GM08714 (cell line): ENCODE measurements around the gene C1QA.

Experiments used
- H3K4me3 ChIP-seq: fragments of 200-500 bp; sonication (Bioruptor generic); 2 replicates; pipeline ENCODE4 v1.5.1; 2014; ENCODE audit warnings: mild to moderate bottlenecking, low read length, inconsistent platforms
- ZNF274 ChIP-seq: IDR thresholded peaks from 2 replicates; pipeline ENCODE4 v1.6.1; 2012; ENCODE audit warnings: mild to moderate bottlenecking, low read depth, low read length

C1QA gene

GRCh38 chr1:22683547-22683946 is 47.1 kb downstream of the C1QA start:
- TF ChIP-seq ZNF274 = no peak
- H3K4me3 ChIP-seq = no peak overlapping the region

- no peak for TF ChIP-seq ZNF274
- H3K4me3 ChIP-seq = no peak overlapping the region
Observed at GRCh38 chr1:22685591-22686059, 49.2 kb downstream of the C1QA start.

GRCh38 chr1:22687191-22687590 is 50.8 kb downstream of the C1QA start:
- H3K4me3 ChIP-seq = no peak overlapping the region
- no peak for TF ChIP-seq ZNF274

GRCh38 chr1:22688466-22688865 is 52.0 kb downstream of the C1QA start:
- H3K4me3 ChIP-seq = no peak overlapping the region
- no peak for TF ChIP-seq ZNF274
